Head of caudate nucleus (tissue), 42 donors: ENCODE data around the gene PSMG3.
A peak's percentile ranks its signal among the peaks of the same experiment; 100 is the strongest.
"Not testable (repeated sequence)": the region's sequence is repeated elsewhere in the genome, so short reads cannot be mapped to it uniquely, and the experiment has no call there.

Experiments
- DNase-seq, 42 donors: peaks; one replicate each; pipeline versions ENCODE4 v3.0.0 to v3.0.0-alpha.2; 2020 to 2021; ENCODE audit warnings: mixed read lengths in 7 of 42
- intact Hi-C: fragments of 100-400 bp; cut with DNase I; formaldehyde crosslinking; loops from one replicate; pipeline ENCODE4 v1.15.0; 2022

PSMG3 gene

DNA sequence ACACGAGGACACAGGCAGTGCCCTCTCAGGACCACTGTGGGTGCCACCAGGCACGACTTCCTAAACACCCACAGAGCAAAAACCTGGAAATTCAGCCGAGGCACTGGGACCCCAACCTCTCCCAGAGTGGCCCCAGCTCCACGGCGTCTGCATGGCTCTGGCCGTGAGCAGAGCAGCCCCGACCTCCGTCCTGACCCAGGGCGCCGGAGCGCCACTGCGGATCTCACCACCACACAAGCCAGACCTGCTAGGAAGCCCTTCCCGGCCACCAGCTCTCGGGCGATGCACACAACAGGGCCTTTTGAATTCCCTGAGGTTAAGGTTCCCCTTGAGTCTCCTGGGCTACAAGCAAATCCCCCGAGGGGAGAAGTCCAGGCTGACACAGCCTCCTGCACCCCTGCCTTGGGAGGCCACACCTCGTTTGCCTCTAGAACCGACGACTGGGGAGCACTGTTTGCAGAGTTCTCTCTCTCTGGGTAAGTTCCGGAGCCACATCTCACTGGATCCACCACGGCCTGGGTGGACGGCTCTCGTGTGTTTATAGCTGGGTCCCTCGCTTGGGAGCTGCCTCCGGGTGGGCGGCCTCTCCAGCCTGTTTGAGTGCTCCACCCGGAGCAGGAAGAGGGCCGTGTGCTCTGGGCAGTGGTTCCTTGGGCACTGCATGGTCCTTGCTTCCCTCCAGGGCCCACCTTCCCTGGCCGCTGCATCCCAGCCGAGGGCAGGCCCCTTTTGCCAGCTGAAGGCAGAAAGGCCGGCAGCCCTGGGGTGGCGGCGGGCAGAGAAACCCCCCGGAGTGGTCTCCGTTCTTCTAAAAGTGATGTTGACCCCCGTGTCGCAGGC is 15.5 kb upstream of the PSMG3 start:
- intact Hi-C loops: no loop called here

DNA sequence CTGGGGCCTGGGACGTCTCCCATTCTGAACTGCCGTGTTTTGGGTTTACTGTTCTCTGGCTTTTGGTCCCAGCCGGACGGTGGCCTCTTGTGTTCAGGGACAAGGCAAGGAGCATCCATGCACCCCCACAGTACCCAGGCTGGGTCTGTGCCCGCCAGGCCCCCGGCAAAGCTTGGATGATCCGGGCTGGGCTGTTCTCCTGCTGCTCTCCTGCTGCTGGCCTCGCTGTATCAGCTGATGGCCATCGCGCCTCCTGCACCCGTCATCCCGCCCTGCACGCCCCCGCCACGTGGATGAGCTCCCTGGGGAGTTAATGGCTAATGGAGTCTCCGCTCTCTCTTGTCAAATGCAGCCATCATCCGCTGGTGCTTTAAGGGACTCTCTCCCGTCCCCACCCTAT is 14.9 kb upstream of the PSMG3 start:
- no peak for DNase-seq
- intact Hi-C loops: no loop called here

More for the DNA sequence above, 15.5 kb upstream of the PSMG3 start:
- no peak for DNase-seq

DNA sequence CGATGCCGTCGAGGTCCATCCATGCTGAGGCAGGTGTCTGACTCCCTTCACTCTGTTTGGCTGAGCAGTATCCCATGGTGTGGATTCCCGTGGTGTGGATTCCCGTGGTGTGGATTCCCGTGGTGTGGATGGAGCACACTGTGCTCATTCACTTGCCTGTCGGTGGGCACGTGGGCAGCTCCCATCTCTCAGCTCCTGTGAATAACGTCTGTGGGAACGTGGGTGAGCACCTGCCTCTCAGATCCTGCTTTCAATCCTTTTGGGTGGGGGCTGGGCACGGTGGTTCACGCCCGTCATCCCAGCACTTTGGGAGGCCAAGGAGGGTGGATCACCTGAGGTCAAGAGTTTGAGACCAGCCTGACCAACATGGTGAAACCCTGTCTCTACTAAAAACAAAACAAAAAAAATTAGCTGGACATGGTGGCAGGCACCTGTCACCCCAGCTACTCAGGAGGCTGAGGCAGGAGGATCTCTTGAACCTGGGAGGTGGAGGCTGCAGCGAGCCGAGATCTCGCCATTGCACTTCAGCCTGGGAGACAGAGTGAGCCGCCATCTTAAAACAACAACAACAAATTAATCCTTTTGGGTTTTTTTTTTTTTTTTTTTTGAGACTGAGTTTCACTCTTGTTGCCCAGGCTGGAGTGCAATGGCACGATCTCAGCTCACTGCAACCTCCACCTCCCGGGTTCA is 13.6 kb upstream of the PSMG3 start:
- intact Hi-C loops: not testable (repeated sequence)
- DNase-seq: peak in 27 of 42 donors; percentile 17 to 67 (median 40)

DNA sequence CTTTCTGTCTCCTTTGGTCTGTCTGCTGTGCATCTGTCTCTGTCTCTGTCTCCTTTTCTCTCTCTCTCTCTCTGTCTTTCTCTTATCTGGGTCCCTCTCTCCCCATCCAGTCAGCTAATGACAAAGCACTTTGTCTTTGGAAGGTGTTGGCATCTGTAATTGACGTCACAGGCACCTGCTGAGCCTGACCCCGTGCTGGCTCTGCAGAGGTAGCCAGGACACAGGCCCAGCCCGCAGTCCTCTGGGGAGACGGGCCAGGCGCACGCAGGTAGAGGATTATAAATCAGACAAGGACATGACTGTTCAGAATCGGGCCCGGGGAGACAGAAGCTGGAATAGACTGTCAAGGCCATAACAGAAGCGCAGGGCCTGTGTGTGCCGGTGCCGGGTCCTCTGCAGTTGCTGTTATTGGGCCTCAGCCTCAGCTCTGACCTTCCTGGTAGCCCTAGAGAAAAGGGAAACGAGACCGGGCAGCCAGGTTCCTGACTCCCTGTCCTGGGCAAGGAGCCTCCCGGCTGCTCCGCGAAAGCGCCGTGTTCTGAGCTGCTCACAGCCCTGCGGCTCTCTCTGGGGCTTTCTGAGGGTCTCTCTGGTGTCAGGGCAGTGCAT is 10.7 kb upstream of the PSMG3 start:
- intact Hi-C loops: no loop called here
- DNase-seq: no peak

DNA sequence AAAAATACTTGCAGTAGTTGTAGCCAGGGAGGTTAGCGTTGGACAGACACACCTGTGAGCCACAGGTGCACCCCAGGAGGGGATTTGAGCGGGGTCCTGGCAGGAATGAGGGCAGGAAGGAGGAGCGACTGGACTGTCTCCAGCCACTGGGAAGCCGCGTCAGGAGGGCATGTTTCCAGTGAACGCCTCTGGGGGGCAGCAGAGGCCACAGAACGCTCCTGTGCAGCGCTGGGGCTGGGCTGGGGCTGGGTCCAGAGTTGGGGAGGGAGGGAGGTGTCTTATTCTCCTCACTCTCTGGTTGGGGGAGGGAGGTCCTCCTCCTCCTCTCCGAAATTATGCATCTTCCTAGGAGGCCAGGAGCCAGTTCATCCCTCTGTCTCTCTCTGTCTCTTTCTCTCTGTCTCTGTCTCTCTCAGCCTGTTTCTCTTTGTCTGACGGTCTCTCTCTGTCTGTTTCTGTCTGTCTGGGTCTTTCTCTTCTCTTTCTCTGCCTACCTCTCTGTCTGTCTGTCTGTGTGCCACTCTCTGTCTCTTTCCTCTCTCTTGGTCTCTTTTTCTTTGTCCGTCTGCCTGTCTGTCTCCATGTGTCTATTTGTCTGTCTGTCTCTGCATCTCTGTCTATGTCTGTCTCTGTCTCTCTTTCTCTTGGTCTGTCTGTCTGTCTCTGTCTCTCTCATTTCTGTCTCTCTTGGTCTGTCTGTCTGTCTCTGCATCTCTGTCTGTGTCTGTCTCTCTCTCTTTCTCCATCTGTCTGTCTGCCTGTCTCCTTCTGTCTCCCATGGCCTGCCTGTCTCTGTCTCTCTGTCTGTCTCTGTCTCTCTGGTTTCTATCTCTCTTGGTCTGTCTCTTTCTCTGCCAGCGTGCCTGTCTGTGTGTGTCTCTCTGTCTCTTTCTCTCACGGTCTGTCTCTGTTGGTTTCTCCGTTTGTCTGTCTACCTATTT is 9.9 kb upstream of the PSMG3 start:
- peak; percentile 48 to 91 (median 80) for DNase-seq
- intact Hi-C loops: loop anchor here (10.0 kb wide), 2 partner anchors 625 to 775 kb away; partner anchors contain the start of gene EIF3B

DNA sequence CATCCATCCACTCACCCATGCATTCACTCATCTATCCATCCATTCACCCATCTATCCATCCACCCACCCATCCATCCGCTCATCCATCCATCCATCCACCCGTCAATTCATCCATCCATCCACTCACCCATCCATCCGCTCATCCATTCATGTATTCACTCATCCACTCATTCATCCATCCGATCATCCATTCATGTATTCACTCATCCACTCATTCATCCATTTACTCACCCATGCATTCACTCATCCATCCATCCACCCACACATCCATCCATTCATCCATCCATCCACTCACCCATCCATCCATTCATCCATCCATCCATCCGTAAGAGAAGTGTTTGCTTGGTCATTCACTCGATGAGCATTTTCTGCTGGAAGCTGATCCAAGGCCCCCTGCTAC is 8.7 kb upstream of the PSMG3 start:
- intact Hi-C loops: loop anchor here (10.0 kb wide), 2 partner anchors 626 to 776 kb away; partner anchors contain the start of gene EIF3B

DNA sequence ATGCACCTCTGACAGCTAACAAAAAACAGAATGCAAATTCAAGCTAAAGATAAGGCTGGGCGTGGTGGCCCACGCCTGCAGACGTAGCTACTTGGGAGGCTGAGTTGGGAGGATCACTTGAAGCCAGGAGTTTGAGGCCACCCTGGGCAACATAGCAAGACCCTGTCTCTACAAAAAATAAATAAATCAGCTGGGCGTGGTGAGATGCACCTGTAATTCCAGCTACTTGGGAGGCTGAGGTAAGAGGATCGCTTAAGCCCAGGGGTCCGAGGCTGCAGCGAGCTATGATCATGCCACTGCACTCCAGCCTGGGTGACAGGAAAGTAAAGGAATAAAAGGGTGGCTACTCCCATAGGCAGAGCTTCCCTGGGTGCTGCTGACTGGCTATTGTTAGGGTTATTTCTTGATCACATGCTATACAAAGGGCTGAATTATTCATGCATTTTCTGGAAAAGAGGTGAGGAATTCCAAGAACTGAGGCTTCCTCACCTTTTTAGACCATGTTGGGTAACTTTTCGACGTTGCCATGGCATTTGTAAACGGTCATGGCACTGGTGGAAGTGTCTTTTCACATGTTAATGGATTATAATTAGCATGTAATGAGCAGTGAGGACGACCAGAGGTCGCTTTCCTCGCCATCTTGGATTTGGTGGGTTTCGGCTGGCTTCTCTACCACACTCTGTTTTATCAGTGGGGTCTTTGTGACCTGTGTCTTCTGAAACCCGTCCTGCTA is 6.9 kb upstream of the PSMG3 start:
- intact Hi-C loops: loop anchor here (10.0 kb wide), 2 partner anchors 628 to 778 kb away; partner anchors contain the start of gene EIF3B
- no peak for DNase-seq

More for the DNA sequence above, 8.7 kb upstream of the PSMG3 start:
- no peak for DNase-seq

DNA sequence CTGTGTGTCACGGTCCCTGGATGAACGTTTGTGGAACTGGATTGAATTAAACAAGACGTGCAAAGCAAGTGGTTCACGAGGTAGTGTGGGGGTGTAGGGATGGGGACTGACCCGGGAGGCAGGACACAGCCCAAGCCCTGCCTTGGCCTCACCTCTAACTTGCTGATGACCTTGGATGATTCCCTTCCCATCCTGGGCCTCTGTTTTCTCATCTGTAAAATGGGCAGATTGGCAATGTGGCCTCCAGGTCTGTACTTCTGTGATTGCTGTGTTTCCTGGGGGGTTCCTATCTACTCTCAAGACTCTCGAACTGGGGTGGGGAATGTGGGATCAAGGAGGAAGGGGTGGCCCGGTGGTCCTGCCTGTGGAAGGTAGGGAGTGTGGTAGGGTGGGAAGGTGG is 6.0 kb upstream of the PSMG3 start:
- intact Hi-C loops: loop anchor here (10.0 kb wide), 2 partner anchors 629 to 779 kb away; partner anchors contain the start of gene EIF3B
- DNase-seq: no peak

DNA sequence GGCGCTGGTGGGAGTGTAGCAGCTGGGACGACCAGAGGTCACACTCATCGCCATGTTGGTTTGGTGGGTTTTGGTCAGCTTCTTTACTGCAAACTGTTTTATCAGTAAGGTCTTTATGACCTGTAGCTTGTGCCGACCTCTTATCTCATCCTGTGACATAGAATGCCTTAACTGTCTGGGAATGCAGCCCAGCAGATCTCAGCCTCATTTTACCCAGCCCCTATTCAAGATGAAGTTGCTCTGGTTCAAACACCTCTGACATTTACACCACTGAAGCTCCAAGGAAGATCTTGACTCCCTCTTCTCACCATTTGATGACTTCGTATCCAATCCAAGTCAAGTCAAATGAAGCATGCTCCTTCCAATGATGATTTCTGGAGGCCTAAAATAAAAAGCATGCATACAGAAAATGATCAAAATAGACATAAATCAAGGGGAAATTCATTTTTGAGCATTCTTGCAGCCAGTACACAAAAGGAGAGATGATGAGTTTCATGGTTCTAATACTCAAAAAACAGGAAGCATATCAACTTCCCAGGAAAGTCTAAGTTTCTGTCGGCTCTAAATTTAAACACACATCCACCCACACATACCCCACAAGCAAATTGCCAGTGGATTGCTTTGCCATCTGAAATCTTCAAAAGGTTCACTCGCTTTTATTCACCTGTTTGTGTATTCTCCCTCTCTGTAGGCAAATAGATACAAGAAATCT is 2.4 kb upstream of the PSMG3 start:
- intact Hi-C loops: loop anchor here (10.0 kb wide), 2 partner anchors 633 to 783 kb away; partner anchors contain the start of gene EIF3B
- no peak for DNase-seq

DNA sequence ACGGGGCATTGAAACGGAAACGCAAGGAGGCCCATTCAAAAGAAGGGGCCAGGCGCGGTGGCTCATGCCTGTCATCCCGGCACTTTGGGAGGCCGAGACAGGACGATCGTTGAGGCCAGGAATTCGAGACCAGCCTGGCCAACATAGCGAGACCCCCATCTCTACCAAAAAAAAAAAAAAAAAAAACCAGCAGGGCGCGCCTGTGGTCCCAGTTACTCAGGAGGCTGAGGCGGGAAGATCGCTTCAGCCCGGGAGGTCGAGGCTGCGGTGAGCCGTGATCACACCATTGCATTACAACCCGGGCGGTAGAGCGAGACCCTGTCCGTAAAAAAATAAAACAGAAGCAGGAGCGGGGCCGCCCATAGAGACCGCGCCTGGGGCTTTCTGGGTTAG is 396 bp downstream of the PSMG3 start:
- intact Hi-C loops: loop anchor here (10.0 kb wide), 1 partner anchor 65 kb away; the partner anchor contains the start of gene INTS1
- peak in 4 of 42 donors; percentile 14 to 42 (median 26) for DNase-seq

DNA sequence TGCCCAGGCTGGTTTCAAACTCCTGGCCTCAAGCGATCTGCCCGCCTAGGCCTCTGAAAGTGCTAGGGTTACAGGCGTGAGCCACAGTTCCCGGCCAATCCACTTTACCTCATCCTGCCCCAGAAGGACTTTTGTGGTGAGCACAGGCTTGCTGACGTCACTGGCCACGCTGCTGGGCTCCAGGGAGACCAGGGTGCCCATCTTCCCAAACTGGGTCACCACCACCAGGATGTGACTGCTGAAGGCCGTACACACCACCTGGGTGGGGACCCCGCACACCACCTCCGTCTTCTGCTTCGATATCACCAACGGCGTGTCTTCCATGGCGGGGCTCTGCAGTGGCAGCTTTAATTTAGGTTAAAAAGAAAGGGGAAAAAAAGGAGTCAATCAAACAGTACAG is 816 bp downstream of the PSMG3 start:
- intact Hi-C loops: loop anchor here (10.0 kb wide), 1 partner anchor 64 kb away; the partner anchor contains the start of gene INTS1
- DNase-seq: no peak

DNA sequence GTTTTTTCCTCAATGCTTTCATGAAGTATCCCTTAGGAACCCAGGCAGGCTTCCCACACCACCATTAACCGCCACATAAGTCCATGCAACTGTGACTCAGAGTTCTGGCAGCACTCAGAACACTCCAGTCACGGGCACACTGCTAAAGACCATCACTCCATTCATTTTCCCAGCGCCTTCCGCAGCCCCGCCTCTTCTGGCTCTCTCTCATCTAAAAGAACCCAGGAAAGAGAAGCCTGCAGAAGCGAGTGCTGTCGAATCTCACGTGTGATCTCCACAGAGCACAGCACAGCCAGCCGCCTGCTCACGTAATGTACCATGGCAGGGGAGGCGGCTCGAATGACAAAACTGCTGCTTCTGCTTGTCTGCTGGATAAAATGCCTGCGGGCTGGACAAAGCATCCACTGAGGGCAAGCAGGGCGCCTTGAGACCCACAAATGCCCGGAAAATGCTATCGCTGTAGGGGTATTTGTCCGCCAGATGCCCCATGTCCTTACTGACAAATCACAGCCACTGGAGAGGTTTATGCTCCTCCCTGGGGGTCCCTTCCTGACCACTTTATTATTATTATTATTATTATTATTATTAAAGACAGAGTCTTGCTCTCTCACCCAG is 1.8 kb downstream of the PSMG3 start:
- intact Hi-C loops: loop anchor here (10.0 kb wide), 1 partner anchor 63 kb away; the partner anchor contains the start of gene INTS1
- no peak for DNase-seq

DNA sequence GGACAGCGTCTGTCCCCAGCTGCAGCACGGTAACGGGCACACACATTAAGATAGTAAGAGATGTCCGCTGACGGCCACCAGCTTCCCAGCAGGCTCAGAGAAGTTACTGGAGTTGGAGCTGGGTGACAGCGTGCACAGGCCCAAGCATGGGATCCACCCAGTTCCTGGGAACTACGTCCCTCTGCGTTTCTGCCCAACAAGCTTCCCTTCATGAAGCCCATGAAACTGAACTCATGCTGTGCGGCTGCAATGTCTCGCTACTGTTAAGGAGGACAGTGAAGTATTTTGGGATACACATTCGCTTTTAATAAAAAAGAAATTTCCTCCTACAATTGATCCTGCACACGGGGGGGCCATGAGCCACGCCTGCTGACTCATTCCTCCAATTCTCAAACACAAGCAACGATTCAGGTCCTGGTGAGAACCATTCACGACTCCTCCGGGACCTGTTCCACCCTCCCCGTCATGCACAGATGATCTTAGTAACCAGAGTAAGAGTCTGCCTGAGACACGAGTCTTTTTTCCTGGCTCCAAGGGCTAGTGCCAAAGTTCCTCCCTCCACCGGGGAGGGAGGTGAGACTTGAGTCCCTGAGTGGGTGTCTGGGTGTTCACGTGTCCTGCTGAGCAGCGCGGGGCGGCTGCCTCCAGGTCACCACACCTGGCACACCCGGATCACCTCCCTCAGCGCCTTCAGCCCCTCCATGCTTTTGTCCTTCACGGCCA is 2.6 kb downstream of the PSMG3 start:
- intact Hi-C loops: loop anchor here (10.0 kb wide), 1 partner anchor 62 kb away; the partner anchor contains the start of gene INTS1
- peak in 37 of 42 donors; percentile 14 to 87 (median 58) for DNase-seq

DNA sequence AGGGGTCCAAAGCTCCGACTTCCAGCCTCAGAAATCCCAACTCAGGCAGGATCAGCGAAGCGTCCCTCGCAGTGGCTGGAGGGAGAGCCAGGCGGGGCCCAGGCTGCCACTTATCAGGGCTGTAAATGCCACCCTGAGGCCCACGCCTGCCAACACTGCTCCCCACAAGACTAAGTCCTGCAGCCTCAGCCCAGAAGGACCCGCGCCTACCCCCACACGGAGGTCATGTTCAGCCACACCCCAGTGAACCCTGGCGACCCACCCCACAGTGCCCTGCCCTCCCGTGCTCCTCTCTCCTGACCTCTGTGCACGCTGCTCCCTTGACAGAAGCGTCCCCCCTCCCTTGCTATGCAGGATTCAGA is 3.2 kb downstream of the PSMG3 start:
- intact Hi-C loops: loop anchor here (10.0 kb wide), 1 partner anchor 62 kb away; the partner anchor contains the start of gene INTS1
- no peak for DNase-seq

DNA sequence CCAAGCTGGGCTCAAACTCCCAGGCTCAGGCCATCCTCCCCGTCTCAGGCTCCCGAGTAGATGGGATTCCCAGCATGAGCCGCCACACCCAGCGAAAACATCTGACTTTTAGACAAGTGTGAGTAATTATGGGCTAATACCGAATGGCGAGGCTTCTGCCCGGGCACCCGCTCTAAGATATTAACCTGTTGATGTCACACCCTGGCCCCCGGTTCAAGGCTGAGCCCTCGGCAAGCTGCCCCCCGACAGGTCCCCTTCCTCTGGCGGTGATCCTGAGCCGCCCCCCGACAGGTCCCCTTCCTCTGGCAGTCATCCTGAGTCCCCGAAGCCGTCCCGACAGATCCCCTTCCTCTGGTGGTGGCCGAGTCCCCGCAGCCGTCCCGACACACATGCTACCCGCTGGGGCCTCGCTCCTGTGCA is 5.2 kb downstream of the PSMG3 start:
- intact Hi-C loops: loop anchor here (10.0 kb wide), 1 partner anchor 60 kb away; the partner anchor contains the start of gene INTS1
- no peak for DNase-seq
